ENCODE data around the gene DGCR6L. TPM values are rescaled to one million over a fixed set of nuclear protein-coding genes. Genes with fewer than 3 reads are reported as not detected.
"Not testable (repeated sequence)": the region's sequence is repeated elsewhere in the genome, so short reads cannot be mapped to it uniquely, and the experiment has no call there.

DGCR6L gene
- total RNA-seq, 2 donors from 2014 or later = 23.3 to 31.8 TPM

DNA sequence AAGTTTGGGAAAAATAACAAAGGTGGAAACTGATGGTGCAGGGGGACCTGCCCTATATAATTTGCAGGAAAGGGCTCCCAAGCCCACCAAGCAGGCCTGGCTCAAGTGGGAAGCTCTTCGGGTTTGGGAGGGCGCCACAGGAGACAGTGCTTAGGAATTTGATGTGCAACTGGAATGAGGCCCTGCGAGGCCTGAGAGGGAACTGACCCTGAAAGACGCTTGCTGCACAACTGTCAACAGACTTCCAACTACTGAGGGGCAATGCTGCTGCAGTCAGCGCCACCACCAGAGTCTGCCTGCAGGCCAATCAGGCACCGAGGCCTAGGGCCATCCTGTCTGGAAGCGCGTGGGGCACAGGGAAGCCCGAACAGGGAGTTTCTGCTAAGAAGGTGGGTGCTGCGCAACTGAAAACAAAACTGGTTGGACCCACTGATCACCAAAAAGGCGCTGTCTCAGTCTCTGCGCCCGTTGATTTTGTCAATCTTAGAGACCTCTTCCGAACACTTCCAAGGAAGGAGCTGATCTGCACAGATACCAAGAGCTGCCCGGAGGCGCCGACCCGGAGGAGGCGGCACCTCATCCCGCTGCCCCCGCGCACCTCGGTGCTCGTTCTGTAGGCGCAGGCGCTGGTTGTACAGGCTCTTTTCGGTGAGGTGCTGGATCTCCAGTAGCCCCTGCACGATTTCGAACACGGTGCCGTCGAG lies 667 bp downstream of the DGCR6L start:
- no peak for DNase-seq
- peak overlapping the region; percentile 94 to 98 for H3K4me3 Mint-ChIP-seq
- no peaks in the 10 kb centered on the region for H3K9me3 Mint-ChIP-seq
- no peaks in the 10 kb centered on the region for H3K27me3 Mint-ChIP-seq (ENCODE audit: low read depth)
- peaks cover 64% of the 10 kb centered on the region for H3K4me1 Mint-ChIP-seq (ENCODE audit: low read depth)
- no peak overlapping the region for H3K27ac Mint-ChIP-seq
- H3K36me3 Mint-ChIP-seq (ENCODE audit: insufficient read depth in 2 of 2) = peaks cover 0 to 1% of the 10 kb centered on the region in 2 donors
- ATAC-seq (replicated peaks in 1 of 2) = peak in 1 of 2 donors; percentile 2

DNA sequence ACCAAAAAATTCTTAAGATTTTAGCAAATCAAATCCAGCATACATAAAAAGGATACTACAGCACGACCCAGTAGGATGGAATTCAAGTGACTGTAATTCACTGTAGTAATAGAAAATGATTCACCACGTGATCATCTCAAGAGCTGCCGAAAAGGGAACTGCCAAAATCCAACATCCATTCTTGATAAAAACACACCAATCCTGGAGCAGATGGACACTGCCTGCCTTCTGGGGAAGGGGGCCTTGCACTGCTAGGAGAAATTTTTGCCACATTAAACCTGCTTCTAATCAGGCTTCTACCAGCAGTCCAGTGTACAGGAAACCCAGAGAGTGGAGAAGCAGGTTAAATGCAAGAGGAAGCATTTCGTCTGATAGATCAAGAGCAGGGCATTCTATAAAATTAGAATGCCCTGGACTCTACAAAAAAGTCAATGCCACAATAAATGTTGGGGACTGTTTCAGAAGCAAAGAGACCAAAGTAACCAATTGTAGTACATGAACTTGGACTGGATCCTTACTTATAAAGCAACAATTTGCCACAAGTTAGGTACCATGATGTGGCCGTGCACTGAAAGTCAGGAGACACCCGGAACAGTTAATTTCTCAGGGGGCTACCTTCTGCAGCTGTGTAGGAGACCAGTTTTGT lies 1.7 kb downstream of the DGCR6L start:
- peak overlapping the region; percentile 94 to 98 for H3K4me3 Mint-ChIP-seq
- H3K9me3 Mint-ChIP-seq; H3K27ac Mint-ChIP-seq; H3K36me3 Mint-ChIP-seq (ENCODE audit: insufficient read depth in 2 of 2); H3K27me3 Mint-ChIP-seq (ENCODE audit: low read depth); DNase-seq; ATAC-seq (replicated peaks in 1 of 2): not testable (repeated sequence)
- H3K4me1 Mint-ChIP-seq (ENCODE audit: low read depth) = peaks cover 54% of the 10 kb centered on the region

- H3K9me3 Mint-ChIP-seq; H3K27me3 Mint-ChIP-seq (ENCODE audit: low read depth); H3K27ac Mint-ChIP-seq; ATAC-seq (replicated peaks in 1 of 2); H3K36me3 Mint-ChIP-seq (ENCODE audit: insufficient read depth in 2 of 2): not testable (repeated sequence)
- Mint-ChIP-seq H3K4me1 (ENCODE audit: low read depth) (peaks cover 48% of the 10 kb centered on the region), H3K4me3 (peak overlapping the region; percentile 1 to 94)
- peak; percentile 40 to 45 for DNase-seq
Measured at GRCh38 chr22:20317402-20318042, 2.3 kb downstream of the DGCR6L start.

DNA sequence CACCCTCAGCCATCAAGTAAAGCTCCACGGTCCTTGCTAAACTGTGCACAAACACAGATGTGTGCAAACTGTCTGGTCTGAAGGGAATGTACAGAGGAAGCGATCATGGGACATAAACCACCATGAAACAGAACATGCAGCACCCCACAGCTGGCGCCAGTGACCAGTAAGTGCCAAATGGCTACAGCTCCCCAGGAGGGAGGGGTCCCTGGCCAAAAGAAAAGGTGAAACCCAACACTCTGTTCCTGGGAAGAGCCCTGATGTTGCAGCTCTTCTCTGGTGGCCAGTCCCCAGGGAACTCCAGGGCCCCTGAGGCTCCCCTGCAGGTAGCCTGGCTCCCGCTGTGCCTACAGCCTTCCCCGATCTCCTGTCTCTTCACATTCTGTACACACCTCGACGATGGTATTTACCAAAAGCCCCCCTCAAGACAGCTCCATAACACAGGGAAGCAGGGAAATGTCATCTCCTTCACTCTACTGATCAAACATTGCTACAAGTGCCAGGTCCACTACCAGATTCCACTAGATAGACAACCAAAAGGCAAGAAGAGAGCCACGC lies 2.9 kb downstream of the DGCR6L start:
- Mint-ChIP-seq H3K27ac (no peak overlapping the region), H3K4me3 (no peak overlapping the region)
- no peak for DNase-seq

DNA sequence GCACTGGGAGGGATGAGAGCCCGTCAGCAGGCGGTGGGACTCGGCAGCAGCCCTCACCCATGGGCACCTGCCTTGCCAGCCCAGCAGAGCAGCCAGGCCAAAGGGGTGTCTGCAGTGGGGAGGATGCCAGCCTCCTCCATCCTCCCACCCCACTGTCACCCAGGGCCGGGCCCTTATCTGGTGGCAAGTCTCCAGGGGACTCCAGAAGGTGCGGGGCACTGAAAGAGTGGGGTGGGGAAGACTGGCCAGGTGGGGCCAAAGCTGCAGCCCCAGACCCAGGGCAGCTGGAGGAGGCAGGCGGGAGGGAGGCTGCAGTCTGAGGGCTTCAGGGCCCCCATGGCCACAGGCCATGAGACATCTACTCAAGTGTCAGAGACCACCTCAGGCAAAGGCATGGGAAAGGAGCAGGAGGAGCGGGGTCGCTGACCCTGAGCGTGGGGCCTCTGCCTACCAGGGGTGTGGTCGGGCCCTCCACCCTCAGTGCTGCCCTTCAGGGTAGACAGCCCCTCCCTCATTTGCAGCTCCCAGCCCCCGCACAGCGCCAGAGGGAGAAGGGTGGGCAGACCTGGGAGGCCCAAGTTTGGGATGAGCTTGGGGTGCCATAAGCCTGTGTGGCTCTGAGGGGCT lies 3.5 kb downstream of the DGCR6L start:
- no peaks in the 10 kb centered on the region for H3K27me3 Mint-ChIP-seq (ENCODE audit: low read depth)
- H3K36me3 Mint-ChIP-seq (ENCODE audit: insufficient read depth in 2 of 2) = no peaks in the 10 kb centered on the region
- no peaks in the 10 kb centered on the region for H3K9me3 Mint-ChIP-seq
- ATAC-seq (replicated peaks in 1 of 2) (no peak), DNase-seq (no peak)
- no peak overlapping the region for H3K4me3 Mint-ChIP-seq
- H3K4me1 Mint-ChIP-seq (ENCODE audit: low read depth) = peaks cover 39% of the 10 kb centered on the region
- no peak overlapping the region for H3K27ac Mint-ChIP-seq

More for the DNA sequence above, 2.9 kb downstream of the DGCR6L start:
- Mint-ChIP-seq H3K9me3 (no peaks in the 10 kb centered on the region), H3K27me3 (ENCODE audit: low read depth) (no peaks in the 10 kb centered on the region), H3K36me3 (ENCODE audit: insufficient read depth in 2 of 2) (no peaks in the 10 kb centered on the region), H3K4me1 (ENCODE audit: low read depth) (peaks cover 45% of the 10 kb centered on the region)
- no peak for ATAC-seq (replicated peaks in 1 of 2)

DNA sequence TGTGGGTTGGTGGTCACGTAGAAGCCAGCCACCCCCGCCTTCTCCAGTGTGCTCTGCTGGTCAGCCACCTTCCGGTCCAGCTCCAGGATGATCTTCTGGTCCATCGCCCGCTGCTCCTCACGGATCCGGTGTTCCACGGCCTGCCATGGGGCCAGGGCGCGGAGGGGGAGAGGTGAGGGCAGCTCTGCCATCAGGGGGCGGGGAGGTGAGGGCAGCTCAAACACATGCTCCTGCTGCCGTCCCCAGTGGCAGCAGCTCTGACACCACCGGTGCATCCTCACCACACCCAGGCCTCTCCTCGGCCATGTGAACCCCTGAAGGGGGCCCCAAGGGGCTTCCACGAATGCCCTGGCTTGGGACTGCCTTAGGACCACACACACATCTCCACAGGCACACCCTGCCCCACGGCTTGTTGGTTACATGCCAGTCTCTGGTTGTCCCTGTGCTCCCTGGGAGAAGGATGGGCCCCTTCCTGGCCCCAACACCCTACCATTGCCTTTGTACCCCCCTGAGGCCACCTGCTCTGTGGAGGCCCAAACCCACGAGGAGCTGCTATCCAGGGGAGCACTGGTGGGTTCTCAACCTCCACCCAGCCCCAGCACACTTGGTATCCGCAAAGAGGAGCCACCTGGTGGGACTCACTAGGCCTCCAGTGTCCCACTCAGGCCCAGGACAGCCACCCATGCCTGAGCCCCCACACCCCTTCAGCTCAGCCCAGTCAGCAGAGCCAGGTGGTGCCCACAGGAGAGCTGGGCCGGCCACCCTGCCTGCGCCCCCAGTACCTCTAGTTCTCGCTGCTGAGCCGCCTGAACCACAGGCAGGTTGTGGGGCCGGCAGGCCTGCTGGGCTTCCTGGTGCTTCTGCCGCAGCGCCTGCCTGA lies 4.3 kb downstream of the DGCR6L start:
- Mint-ChIP-seq H3K27me3 (ENCODE audit: low read depth) (no peaks in the 10 kb centered on the region), H3K4me1 (ENCODE audit: low read depth) (peaks cover 32% of the 10 kb centered on the region), H3K4me3 (no peak overlapping the region), H3K9me3 (no peaks in the 10 kb centered on the region), H3K27ac (no peak overlapping the region), H3K36me3 (ENCODE audit: insufficient read depth in 2 of 2) (no peaks in the 10 kb centered on the region)
- no peak for ATAC-seq (replicated peaks in 1 of 2)
- no peak for DNase-seq

DNA sequence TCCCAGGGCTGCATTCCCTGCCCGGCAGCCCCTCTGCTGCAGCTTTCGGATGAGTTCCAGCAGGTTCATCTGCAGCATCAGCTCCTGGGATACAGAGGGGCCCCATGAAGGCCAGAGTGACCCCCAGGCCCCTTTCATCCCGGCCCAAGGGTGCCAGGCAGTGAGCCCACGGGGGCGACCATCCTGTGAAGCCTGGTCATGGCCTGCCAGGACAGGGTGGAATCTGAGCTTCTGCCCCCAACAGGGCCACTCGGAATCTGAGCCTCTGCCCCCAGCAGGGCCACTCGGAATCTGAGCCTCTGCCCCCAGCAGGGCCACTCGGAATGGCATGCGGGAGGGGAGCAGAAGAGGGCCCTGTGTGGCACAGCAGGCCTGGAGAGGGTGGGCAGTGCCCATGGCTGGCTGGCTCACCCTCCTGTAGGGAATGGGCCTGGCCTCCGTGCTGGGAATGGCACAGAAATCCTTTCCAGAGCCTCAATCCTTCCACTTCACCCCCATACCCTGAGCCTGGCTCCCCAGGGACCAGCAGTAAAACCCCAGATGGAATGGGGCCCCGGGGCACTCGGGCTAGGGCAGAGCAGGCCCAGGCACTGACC lies 5.0 kb downstream of the DGCR6L start:
- H3K9me3 Mint-ChIP-seq; DNase-seq; H3K27ac Mint-ChIP-seq; ATAC-seq (replicated peaks in 1 of 2); H3K36me3 Mint-ChIP-seq (ENCODE audit: insufficient read depth in 2 of 2); H3K4me3 Mint-ChIP-seq; H3K27me3 Mint-ChIP-seq (ENCODE audit: low read depth): not testable (repeated sequence)
- peaks cover 30% of the 10 kb centered on the region for H3K4me1 Mint-ChIP-seq (ENCODE audit: low read depth)

GRCh38 chr22:20314206-20314605 lies 5.7 kb downstream of the DGCR6L start:
- ATAC-seq (replicated peaks in 1 of 2); DNase-seq; H3K9me3 Mint-ChIP-seq; H3K27ac Mint-ChIP-seq; H3K4me3 Mint-ChIP-seq; H3K27me3 Mint-ChIP-seq (ENCODE audit: low read depth); H3K36me3 Mint-ChIP-seq (ENCODE audit: insufficient read depth in 2 of 2): not testable (repeated sequence)
- H3K4me1 Mint-ChIP-seq (ENCODE audit: low read depth) = peaks cover 27% of the 10 kb centered on the region

DNA sequence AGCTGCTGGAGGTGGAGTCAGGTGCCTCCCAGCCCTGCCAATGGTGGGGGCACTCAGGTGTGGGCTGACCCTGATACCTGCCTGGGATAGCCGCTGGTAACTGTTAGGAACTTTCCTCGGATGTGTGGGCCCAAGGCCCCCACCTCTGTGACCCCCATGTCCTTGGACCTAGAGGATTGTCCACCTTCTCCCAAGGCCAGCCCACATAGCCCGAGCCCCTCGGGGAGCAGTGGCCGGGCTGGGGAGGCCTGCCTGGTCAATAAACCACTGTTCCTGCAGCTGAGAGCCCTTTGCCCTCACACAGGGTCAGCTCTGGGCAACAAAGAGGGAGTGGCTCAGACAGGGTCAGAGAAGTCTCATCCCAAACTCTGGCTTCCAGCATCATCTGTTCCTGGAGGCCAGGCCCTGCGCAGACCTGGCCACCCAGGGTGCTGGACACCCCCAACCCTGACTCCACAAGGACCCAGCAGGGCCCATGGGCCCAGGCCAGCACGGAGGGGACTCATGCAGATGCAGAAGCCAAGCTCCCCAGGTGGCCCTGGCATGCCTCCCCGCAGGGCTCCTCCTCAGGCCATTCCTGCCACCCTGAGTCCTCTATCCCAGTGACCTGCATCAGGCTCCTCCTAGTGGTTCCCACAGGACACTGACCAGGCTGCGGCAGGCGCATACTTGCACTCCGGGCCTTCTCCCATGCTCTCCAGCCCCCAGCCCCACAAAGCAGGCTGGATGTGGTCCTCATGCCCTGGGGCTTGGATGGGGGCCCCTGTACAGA lies 6.4 kb downstream of the DGCR6L start:
- ATAC-seq (replicated peaks in 1 of 2) = not testable (repeated sequence)

GRCh38 chr22:20312396-20313191 lies 7.3 kb downstream of the DGCR6L start:
- no peaks in the 10 kb centered on the region for H3K36me3 Mint-ChIP-seq (ENCODE audit: insufficient read depth in 2 of 2)
- H3K27ac Mint-ChIP-seq = no peak overlapping the region
- peaks cover 11% of the 10 kb centered on the region for H3K4me1 Mint-ChIP-seq (ENCODE audit: low read depth)
- H3K27me3 Mint-ChIP-seq (ENCODE audit: low read depth) = no peaks in the 10 kb centered on the region
- no peak for ATAC-seq (replicated peaks in 1 of 2)
- no peak overlapping the region for H3K4me3 Mint-ChIP-seq
- DNase-seq = no peak
- no peaks in the 10 kb centered on the region for H3K9me3 Mint-ChIP-seq

More for the DNA sequence above, 6.4 kb downstream of the DGCR6L start:
- peaks cover 19% of the 10 kb centered on the region for H3K4me1 Mint-ChIP-seq (ENCODE audit: low read depth)
- not testable (repeated sequence) for H3K27me3 Mint-ChIP-seq (ENCODE audit: low read depth); H3K36me3 Mint-ChIP-seq (ENCODE audit: insufficient read depth in 2 of 2); DNase-seq; H3K27ac Mint-ChIP-seq; H3K4me3 Mint-ChIP-seq; H3K9me3 Mint-ChIP-seq

Data from activated T-cell treated with anti-CD3 and anti-CD28 coated beads, Interleukin-2, amount 50 U/mL, for 72 hours (primary cell).